Urinary bladder (tissue), 4 donors: ENCODE results near the gene SERPINF2. TPM values are rescaled to one million over a fixed set of nuclear protein-coding genes. Genes with fewer than 3 reads are reported as not detected.
"Not testable (repeated sequence)": the region's sequence is repeated elsewhere in the genome, so short reads cannot be mapped to it uniquely, and the experiment has no call there.

Experiments used
- DNase-seq: peaks from one replicate; pipeline ENCODE4 v3.0.0-alpha.2; 2015; ENCODE audit errors: extremely low spot score
- H3K27ac ChIP-seq: one replicate; pipeline ENCODE4 v1.5.1; 2013; ENCODE audit warnings: low read depth, mild to moderate bottlenecking, moderate library complexity
- H3K36me3 ChIP-seq: one replicate; pipeline ENCODE4 v1.6.1; 2013; ENCODE audit warnings: mild to moderate bottlenecking, moderate library complexity; ENCODE audit not compliant: insufficient read depth
- H3K4me1 ChIP-seq: one replicate; pipeline ENCODE4 v1.6.1; 2013; ENCODE audit warnings: mild to moderate bottlenecking, moderate library complexity; ENCODE audit not compliant: insufficient read depth
- H3K4me3 ChIP-seq: one replicate; pipeline ENCODE4 v1.5.1; 2013; ENCODE audit warnings: low read depth, low read length
- WGBS: extraction: QIAGEN DNeasy Blood & Tissue Kit; methylation state at CpG from one replicate; pipeline ENCODE4 v1.1.7; 2013; 5-methylcytosine and 5-hydroxymethylcytosine counted together
- polyA plus RNA-seq: library from polyadenylated mRNA; stranded (reverse); fragments of 200-250 nt; gene quantifications from one replicate; pipeline ENCODE4 v1.2.3, GENCODE V29; 2013
- total RNA-seq: library from RNA; depleted of rRNA; stranded (reverse); fragments of >200 nt; gene quantifications from one replicate; pipeline ENCODE4 v1.2.3, GENCODE V29; 2014
- donor health status: healthy with polysubstance abuse.
- donor health status: healthy.

The SERPINF2 gene
- total and polyA plus RNA-seq, 2 donors, result 0.37 to 21.3 TPM

DNA sequence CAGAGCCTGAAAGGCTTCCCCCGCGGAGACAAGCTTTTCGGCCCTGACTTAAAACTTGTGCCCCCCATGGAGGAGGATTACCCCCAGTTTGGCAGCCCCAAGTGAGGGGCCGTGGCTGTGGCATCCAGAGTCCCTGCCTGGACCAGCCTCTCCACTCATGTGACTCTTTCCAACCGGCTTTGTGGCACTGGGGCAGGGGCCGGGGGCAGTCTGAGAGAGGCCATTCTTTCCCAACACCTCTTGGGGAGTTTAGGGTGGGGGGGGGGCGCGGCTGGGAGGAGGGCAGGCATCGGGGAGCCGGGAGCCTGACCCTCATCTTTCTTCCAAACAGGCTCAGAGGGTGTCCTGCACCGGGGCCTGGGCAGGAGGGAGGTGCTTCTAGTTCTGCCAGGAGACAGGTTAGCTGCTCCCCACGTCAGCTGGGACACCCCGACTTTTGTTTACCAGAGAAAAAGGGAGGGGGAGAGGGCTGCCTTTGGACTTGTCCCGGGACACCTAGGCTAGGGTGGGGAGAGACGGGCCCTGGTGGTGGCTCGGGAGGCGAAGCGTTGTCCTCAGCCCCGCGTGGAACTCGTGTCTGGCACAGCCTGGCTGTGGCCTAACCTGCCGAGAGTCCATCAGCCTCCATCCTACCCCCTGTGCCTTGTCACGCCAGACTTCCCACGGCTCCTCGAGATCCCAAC lies 11.9 kb downstream of the SERPINF2 start:
- no peak overlapping the region for H3K27ac ChIP-seq
- no peaks in the 10 kb centered on the region for H3K4me1 ChIP-seq
- WGBS, result 73% methylated on average over 25 of the region's 25 CpGs
- no peaks in the 10 kb centered on the region for H3K36me3 ChIP-seq
- no peak for DNase-seq
- no peak overlapping the region for H3K4me3 ChIP-seq

GRCh38 chr17:1755252-1755826 lies 12.7 kb downstream of the SERPINF2 start:
- 74% methylated on average over 20 of the region's 20 CpGs for WGBS
- no peak overlapping the region for H3K27ac ChIP-seq
- no peak overlapping the region for H3K4me3 ChIP-seq
- DNase-seq, result no peak
- H3K36me3 ChIP-seq, result no peaks in the 10 kb centered on the region
- H3K4me1 ChIP-seq, result no peaks in the 10 kb centered on the region

- H3K4me1 ChIP-seq, result no peaks in the 10 kb centered on the region
- no peak for DNase-seq
- no peak overlapping the region for H3K4me3 ChIP-seq
- no peaks in the 10 kb centered on the region for H3K36me3 ChIP-seq
- 60% methylated on average over 17 of the region's 17 CpGs for WGBS
- no peak overlapping the region for H3K27ac ChIP-seq
Observed at GRCh38 chr17:1755827-1756262, 13.2 kb downstream of the SERPINF2 start.

DNA sequence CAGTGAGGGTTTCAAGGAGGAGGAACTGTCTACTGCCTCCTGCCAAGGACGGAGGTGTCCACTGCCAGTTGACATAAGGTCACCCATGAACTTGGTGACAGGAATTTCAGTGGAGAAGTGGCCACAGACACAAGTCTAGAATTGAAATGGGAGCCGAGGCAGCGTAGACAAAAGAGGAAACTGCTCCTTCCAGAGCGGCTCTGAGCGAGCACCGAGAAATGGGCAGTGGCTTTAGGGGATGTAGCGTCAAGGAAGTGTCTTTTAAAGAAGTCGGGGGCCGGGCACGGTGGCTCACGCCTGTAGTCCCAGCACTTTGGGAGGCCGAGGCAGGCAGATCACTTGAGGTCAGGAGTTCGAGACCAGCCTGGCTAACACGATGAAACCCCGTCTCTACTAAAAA lies 16.1 kb downstream of the SERPINF2 start:
- WGBS, result 79% methylated on average over 15 of the region's 15 CpGs
- H3K4me3 ChIP-seq, result no peak overlapping the region
- no peak for DNase-seq
- no peaks in the 10 kb centered on the region for H3K4me1 ChIP-seq
- H3K27ac ChIP-seq, result no peak overlapping the region
- no peaks in the 10 kb centered on the region for H3K36me3 ChIP-seq

GRCh38 chr17:1759529-1759928 lies 16.9 kb downstream of the SERPINF2 start:
- 67% methylated on average over 5 of the region's 5 CpGs for WGBS
- no peaks in the 10 kb centered on the region for H3K4me1 ChIP-seq
- H3K27ac ChIP-seq, result no peak overlapping the region
- no peaks in the 10 kb centered on the region for H3K36me3 ChIP-seq
- no peak for DNase-seq
- H3K4me3 ChIP-seq, result no peak overlapping the region

DNA sequence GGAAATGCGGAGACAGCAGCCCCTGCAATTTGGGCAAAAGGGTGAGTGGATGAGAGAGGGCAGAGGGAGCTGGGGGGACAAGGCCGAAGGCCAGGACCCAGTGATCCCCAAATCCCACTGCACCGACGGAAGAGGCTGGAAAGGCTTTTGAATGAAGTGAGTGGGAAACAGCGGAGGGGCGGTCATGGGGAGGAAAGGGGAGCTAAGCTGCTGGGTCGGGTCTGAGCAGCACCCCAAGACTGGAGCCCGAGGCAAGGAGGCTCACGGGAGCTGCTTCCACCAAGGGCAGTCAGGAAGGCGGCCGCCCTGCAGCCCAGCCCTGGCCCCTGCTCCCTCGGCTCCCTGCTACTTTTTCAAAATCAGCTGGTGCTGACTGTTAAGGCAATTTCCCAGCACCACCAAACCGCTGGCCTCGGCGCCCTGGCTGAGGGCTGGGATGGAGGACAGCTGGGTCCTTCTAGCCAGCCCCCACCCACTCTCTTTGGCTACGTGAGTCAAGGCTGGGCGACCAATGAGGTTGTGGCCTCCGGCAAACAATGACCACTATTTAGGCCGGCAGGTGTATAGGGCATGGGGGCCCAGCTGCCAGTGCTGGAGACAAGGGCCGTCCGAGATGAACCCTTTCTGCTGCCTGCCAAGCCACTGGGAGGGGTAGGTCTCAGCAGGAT lies 19.7 kb downstream of the SERPINF2 start:
- H3K4me1 ChIP-seq, result no peaks in the 10 kb centered on the region
- peak overlapping the region; percentile 38 for H3K4me3 ChIP-seq
- DNase-seq, result no peak
- peak overlapping the region; percentile 54 for H3K27ac ChIP-seq
- 38% methylated on average over 21 of the region's 21 CpGs for WGBS
- no peaks in the 10 kb centered on the region for H3K36me3 ChIP-seq

- no peaks in the 10 kb centered on the region for H3K4me1 ChIP-seq
- DNase-seq, result peak; percentile 33
- no peaks in the 10 kb centered on the region for H3K36me3 ChIP-seq
- H3K27ac ChIP-seq, result peak overlapping the region; percentile 54
- 44% methylated on average over 22 of the region's 22 CpGs for WGBS
- peak overlapping the region; percentile 38 for H3K4me3 ChIP-seq
Observed at GRCh38 chr17:1762901-1763898, 20.5 kb downstream of the SERPINF2 start.

DNA sequence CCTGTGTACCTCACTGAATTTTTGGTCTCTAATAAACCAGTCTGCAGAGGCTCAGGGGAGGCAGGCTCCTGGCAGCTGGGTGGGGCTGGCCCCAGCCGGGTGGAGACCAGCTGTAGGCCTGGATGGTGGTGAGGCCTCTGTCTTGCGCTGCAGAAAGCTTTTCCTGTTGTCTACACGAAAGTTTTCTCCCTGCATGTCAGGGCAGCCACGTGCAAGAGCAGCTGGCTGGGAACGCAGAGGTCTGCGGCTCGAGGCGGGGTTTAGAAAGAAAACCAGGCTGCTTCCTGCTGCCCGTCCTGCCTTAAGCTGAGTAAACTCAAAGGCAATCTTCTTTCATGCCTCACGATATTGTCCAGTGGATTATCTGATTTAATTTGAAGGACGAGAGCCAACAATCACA lies 21.6 kb downstream of the SERPINF2 start:
- peak overlapping the region; percentile 45 for H3K27ac ChIP-seq
- H3K36me3 ChIP-seq, result no peaks in the 10 kb centered on the region
- no peak overlapping the region for H3K4me3 ChIP-seq
- DNase-seq, result peak; percentile 29
- WGBS, result 4% methylated on average over 11 of the region's 11 CpGs
- H3K4me1 ChIP-seq, result no peaks in the 10 kb centered on the region

- DNase-seq, H3K4me1 ChIP-seq, H3K4me3 ChIP-seq, H3K36me3 ChIP-seq: not testable (repeated sequence)
- WGBS, result 80% methylated on average over 7 of the region's 7 CpGs
- H3K27ac ChIP-seq, result peak overlapping the region; percentile 45
Observed at GRCh38 chr17:1764705-1765104, 22.0 kb downstream of the SERPINF2 start.

- no peak for DNase-seq
- H3K4me3 ChIP-seq, result no peak overlapping the region
- 83% methylated on average over 3 of the region's 3 CpGs for WGBS
- H3K4me1 ChIP-seq, result no peaks in the 10 kb centered on the region
- H3K36me3 ChIP-seq, result no peaks in the 10 kb centered on the region
- H3K27ac ChIP-seq, result no peak overlapping the region
Observed at GRCh38 chr17:1765576-1765975, 22.9 kb downstream of the SERPINF2 start.

DNA sequence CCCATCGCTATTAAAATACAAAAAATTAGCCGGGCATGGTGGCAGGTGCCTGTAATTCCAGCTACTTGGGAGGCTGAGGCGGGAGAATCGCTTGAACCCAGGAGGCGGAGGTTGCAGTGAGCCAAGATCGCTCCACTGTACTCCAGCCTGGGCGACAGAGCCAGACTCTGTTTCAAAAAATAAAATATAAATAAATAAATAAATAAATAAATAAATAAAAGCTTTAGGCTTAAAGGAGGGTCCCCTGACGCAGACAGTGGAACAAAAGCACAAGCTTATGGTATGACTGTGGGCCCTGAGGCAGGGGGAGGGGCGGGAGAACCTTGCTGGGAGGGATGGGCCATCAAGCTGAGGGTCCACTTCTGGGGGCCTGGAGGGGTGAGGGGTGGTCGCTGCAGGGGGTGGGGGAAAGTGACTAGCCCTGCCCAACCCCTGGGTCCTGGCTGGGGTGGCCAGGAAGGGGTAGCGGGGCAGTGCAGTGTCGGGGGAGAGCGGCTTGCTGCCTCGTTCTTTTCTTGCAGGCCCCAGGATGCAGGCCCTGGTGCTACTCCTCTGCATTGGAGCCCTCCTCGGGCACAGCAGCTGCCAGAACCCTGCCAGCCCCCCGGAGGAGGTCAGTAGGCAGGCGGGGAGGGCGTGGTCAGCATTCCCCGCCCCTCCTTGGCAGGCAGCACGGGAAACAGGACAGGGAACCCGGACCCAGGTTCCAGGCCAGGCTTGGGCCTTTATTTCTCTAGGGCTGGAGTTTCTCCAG lies 23.9 kb downstream of the SERPINF2 start:
- Histone ChIP-seq H3K4me3 (no peak overlapping the region), H3K36me3 (no peaks in the 10 kb centered on the region), H3K27ac (no peak overlapping the region), H3K4me1 (no peaks in the 10 kb centered on the region)
- no peak for DNase-seq
- WGBS, result 67% methylated on average over 21 of the region's 21 CpGs

GRCh38 chr17:1767358-1767757 lies 24.7 kb downstream of the SERPINF2 start:
- Histone ChIP-seq H3K4me1 (no peaks in the 10 kb centered on the region), H3K4me3 (no peak overlapping the region), H3K36me3 (no peaks in the 10 kb centered on the region), H3K27ac (no peak overlapping the region)
- DNase-seq, result no peak
- WGBS, result 90% methylated on average over 12 of the region's 12 CpGs
